IMR-90 (cell line): ENCODE data around the gene SORD. TPM values are rescaled to one million over a fixed set of nuclear protein-coding genes. Genes with fewer than 3 reads are reported as not detected.

Source experiments
- ATAC-seq: fragments of 200-7000 bp; cut with Tn5 transposase; 2 replicates; pipeline ENCODE4 v1.9.1; 2020; ENCODE audit warnings: low read depth, mild to moderate bottlenecking, moderate library complexity
- BruUV-seq: library from RNA; stranded (reverse); fragments of 400-500 nt; replicated peaks from 2 replicates; lab custom pipeline; 2021; lab: Mats Ljungman, UMichigan
- CTCF ChIA-PET: fragments of 300-600 bp; formaldehyde crosslinking; extraction: SDS; loops from one replicate; lab custom pipeline; 2021; ENCODE audit warnings: antibody characterized with exemption; lab: Yijun Ruan, JAX
- POLR2A ChIA-PET: fragments of 300-600 bp; sonication (Branson Sonifier 250); formaldehyde crosslinking; loops from one replicate; lab custom pipeline; 2022; ENCODE audit warnings: antibody characterized with exemption; ENCODE audit not compliant: unreplicated experiment; lab: Charles Lee
- DNase-seq: peaks from one replicate; pipeline ENCODE4 v3.0.0; 2013
- H2AFZ ChIP-seq: replicated peaks from 2 replicates; pipeline ENCODE3; 2013; ENCODE audit warnings: low read length, mild to moderate bottlenecking; ENCODE audit not compliant: poor library complexity
- H2AK5ac ChIP-seq: 2 replicates; pipeline ENCODE4 v1.6.1; 2013; ENCODE audit warnings: low read depth, low read length, inconsistent platforms
- H2AK9ac ChIP-seq: replicated peaks from 2 replicates; pipeline ENCODE3; 2013; ENCODE audit warnings: mild to moderate bottlenecking, low read depth, low read length, moderate library complexity; ENCODE audit not compliant: poor library complexity
- H2BK120ac ChIP-seq: 2 replicates; pipeline ENCODE4 v1.6.1; 2013; ENCODE audit warnings: low read depth, low read length, inconsistent platforms
- H2BK15ac ChIP-seq: 3 replicates; pipeline ENCODE4 v1.6.1; 2013; ENCODE audit warnings: low read depth, low read length, inconsistent platforms
- H2BK20ac ChIP-seq: 2 replicates; pipeline ENCODE4 v1.6.1; 2013; ENCODE audit warnings: low read depth, mild to moderate bottlenecking, inconsistent platforms, low read length, moderate library complexity
- H2BK5ac ChIP-seq: 2 replicates; pipeline ENCODE4 v1.6.1; 2013; ENCODE audit warnings: mild to moderate bottlenecking, low read depth, low read length, inconsistent platforms; ENCODE audit not compliant: poor library complexity, severe bottlenecking
- H3K14ac ChIP-seq: replicated peaks from 2 replicates; pipeline ENCODE4 v1.6.1; 2013; ENCODE audit warnings: low read depth, low read length, inconsistent platforms
- H3K18ac ChIP-seq: 2 replicates; pipeline ENCODE4 v1.6.1; 2013; ENCODE audit warnings: low read depth, low read length, control low read depth
- H3K23ac ChIP-seq: 2 replicates; pipeline ENCODE4 v1.6.1; 2013; ENCODE audit warnings: low read depth, low read length, inconsistent platforms
- H3K27ac ChIP-seq: 2 replicates; pipeline ENCODE4 v1.5.1; 2013; ENCODE audit warnings: mild to moderate bottlenecking, control low read depth, low read length; ENCODE audit not compliant: insufficient read depth
- H3K27me3 ChIP-seq: 2 replicates; pipeline ENCODE4 v1.6.1; 2013; ENCODE audit warnings: low read length; ENCODE audit not compliant: control insufficient read depth, insufficient read depth
- H3K36me3 ChIP-seq: 2 replicates; pipeline ENCODE4 v1.6.1; 2013; ENCODE audit warnings: low read length, mixed read lengths; ENCODE audit not compliant: control insufficient read depth, insufficient read depth
- H3K4ac ChIP-seq: 2 replicates; pipeline ENCODE4 v1.6.1; 2013; ENCODE audit warnings: low read depth, low read length, inconsistent platforms
- H3K4me1 ChIP-seq: 2 replicates; pipeline ENCODE4 v1.6.1; 2013; ENCODE audit warnings: low read length, mixed read lengths; ENCODE audit not compliant: control insufficient read depth, insufficient read depth
- H3K4me2 ChIP-seq: 2 replicates; pipeline ENCODE4 v1.6.1; 2013; ENCODE audit warnings: low read depth, mild to moderate bottlenecking, control low read depth, low read length, moderate library complexity
- H3K4me3 ChIP-seq: 2 replicates; pipeline ENCODE4 v1.5.1; 2013; ENCODE audit warnings: low read depth, mild to moderate bottlenecking, control low read depth, low read length, moderate library complexity; ENCODE audit not compliant: insufficient read depth
- H3K56ac ChIP-seq: 2 replicates; pipeline ENCODE4 v1.6.1; 2013; ENCODE audit warnings: low read length, inconsistent platforms; ENCODE audit not compliant: insufficient read depth; ENCODE audit errors: extremely low read depth
- H3K79me1 ChIP-seq, 2 experiments: 2 replicates each; pipeline ENCODE4 v1.6.1; 2013; ENCODE audit warnings: low read length in 2 of 2, inconsistent platforms in 1 of 2, low read depth in 1 of 2
- H3K9ac ChIP-seq: 2 replicates; pipeline ENCODE4 v1.6.1; 2013; ENCODE audit warnings: low read depth, low read length, control low read depth
- H3K9me1 ChIP-seq: 2 replicates; pipeline ENCODE4 v1.6.1; 2013; ENCODE audit warnings: low read length, inconsistent platforms; ENCODE audit not compliant: insufficient read depth
- H3K9me3 ChIP-seq: 2 replicates; pipeline ENCODE4 v1.6.1; 2013; ENCODE audit warnings: low read length; ENCODE audit not compliant: control insufficient read depth, insufficient read depth
- H4K20me1 ChIP-seq: 2 replicates; pipeline ENCODE4 v1.6.1; 2013; ENCODE audit warnings: low read length, inconsistent platforms; ENCODE audit not compliant: insufficient read depth
- H4K5ac ChIP-seq: 2 replicates; pipeline ENCODE4 v1.6.1; 2013; ENCODE audit warnings: mild to moderate bottlenecking, low read depth, low read length, control low read depth
- H4K8ac ChIP-seq, 2 experiments: 2 replicates each; pipeline ENCODE4 v1.6.1; 2013; ENCODE audit warnings: low read depth in 2 of 2, low read length in 2 of 2, control low read depth in 1 of 2, inconsistent platforms in 1 of 2
- H4K91ac ChIP-seq: 2 replicates; pipeline ENCODE4 v1.6.1; 2013; ENCODE audit warnings: low read depth, low read length, inconsistent platforms; ENCODE audit not compliant: insufficient read depth
- BHLHE40 ChIP-seq: fragments of 150-350 bp; IDR thresholded peaks from 2 replicates; pipeline ENCODE4 v1.6.1; 2016; ENCODE audit warnings: mild to moderate bottlenecking, low read depth, low read length
- FOS ChIP-seq: fragments of 150-350 bp; IDR thresholded peaks from 2 replicates; pipeline ENCODE4 v1.6.1; 2016; ENCODE audit warnings: low read depth, low read length
- MAFK ChIP-seq: IDR thresholded peaks from 2 replicates; pipeline ENCODE4 v1.6.1; 2012; ENCODE audit warnings: low read depth, low read length, improper control_type of control experiment
- POLR2A ChIP-seq: IDR thresholded peaks from 2 replicates; pipeline ENCODE4 v1.6.1; 2012; ENCODE audit warnings: mild to moderate bottlenecking, low read depth, low read length
- RAD21 ChIP-seq: IDR thresholded peaks from 2 replicates; pipeline ENCODE4 v1.6.1; 2012; ENCODE audit warnings: low read length, improper control_type of control experiment
- RFX5 ChIP-seq: IDR thresholded peaks from 2 replicates; pipeline ENCODE4 v1.8.0; 2012; ENCODE audit warnings: low read depth, mild to moderate bottlenecking, low read length, moderate library complexity
- SMC3 ChIP-seq: fragments of 150-350 bp; IDR thresholded peaks from 2 replicates; pipeline ENCODE4 v1.6.1; 2016; ENCODE audit warnings: low read depth, mild to moderate bottlenecking, antibody characterized with exemption, low read length, moderate library complexity
- USF2 ChIP-seq: fragments of 150-350 bp; IDR thresholded peaks from 2 replicates; pipeline ENCODE4 v1.6.1; 2017; ENCODE audit warnings: mild to moderate bottlenecking, antibody characterized with exemption, low read length, low read depth
- WGBS, 2 experiments: methylation state at CpG; one replicate each; pipeline versions ENCODE4 v1.1.5 to v1.1.7; 2013; ENCODE audit warnings: missing lambda C conversion rate in 2 of 2; ENCODE audit not compliant: insufficient read length in 1 of 2; ENCODE audit errors: extremely low coverage in 2 of 2; 5-methylcytosine and 5-hydroxymethylcytosine counted together
- dilution Hi-C: fragments of 300-500 bp; cut with HindIII; formaldehyde crosslinking; loops from one replicate; pipeline ENCODE4 v1.14.3; 2018; ENCODE audit warnings: low sequenced_read_pairs; ENCODE audit not compliant: unreplicated experiment
- in situ Hi-C: fragments of 300-500 bp; cut with MboI; formaldehyde crosslinking; loops from 3 replicates; pipeline ENCODE4 v1.14.3; 2019; ENCODE audit warnings: low sequenced_read_pairs, inconsistent platforms, mixed read lengths
- intact Hi-C: fragments of 100-400 bp; cut with micrococcal nuclease; formaldehyde crosslinking; loops from 2 replicates; pipeline ENCODE4 v1.10.0; 2022
- polyA plus RNA-seq, 3 experiments: library from polyadenylated mRNA; depleted of rRNA; stranded (reverse); fragments of >200 nt; gene quantifications; 2 replicates each; pipeline ENCODE4 v1.2.3, GENCODE V29; 2012; ENCODE audit warnings: low replicate concordance in 1 of 3
- total RNA-seq: library from RNA; depleted of rRNA; stranded (reverse); fragments of >200 nt; gene quantifications from 2 replicates; pipeline ENCODE4 v1.2.3, GENCODE V29; 2012
- TF ChIP-seq, protein P1 (sequence below): conservative IDR thresholded peaks from 2 replicates; pipeline ENCODE4 v1.5.1; 2012; ENCODE audit warnings: mild to moderate bottlenecking, low read depth, low read length, improper control_type of control experiment

SORD gene
- total and polyA plus RNA-seq, 2 of the 4 experiments (the other 2 are of a cell fraction), result 27.6 to 34.2 TPM

GRCh38 chr15:45030743-45031142 lies 7.7 kb downstream of the SORD start:
- dilution Hi-C loops (no loop called here), in situ Hi-C loops (no loop called here), intact Hi-C loops (no loop called here)
- H4K91ac ChIP-seq, result no peak overlapping the region
- ATAC-seq (no peak), DNase-seq (no peak)
- H3K9me3 ChIP-seq, result no peaks in the 10 kb centered on the region
- H4K20me1 ChIP-seq, result peaks cover 4% of the 10 kb centered on the region; the same call in 1 of the 2 replicates
- no peak overlapping the region for H3K4ac ChIP-seq
- H2BK5ac ChIP-seq, result no peak overlapping the region
- no peak overlapping the region for H3K14ac ChIP-seq
- no peak for TF ChIP-seq USF2
- no peak for TF ChIP-seq FOS
- no peak for TF ChIP-seq RFX5
- no peak for TF ChIP-seq SMC3
- TF ChIP-seq MAFK, result no peak
- TF ChIP-seq, protein P1, sequence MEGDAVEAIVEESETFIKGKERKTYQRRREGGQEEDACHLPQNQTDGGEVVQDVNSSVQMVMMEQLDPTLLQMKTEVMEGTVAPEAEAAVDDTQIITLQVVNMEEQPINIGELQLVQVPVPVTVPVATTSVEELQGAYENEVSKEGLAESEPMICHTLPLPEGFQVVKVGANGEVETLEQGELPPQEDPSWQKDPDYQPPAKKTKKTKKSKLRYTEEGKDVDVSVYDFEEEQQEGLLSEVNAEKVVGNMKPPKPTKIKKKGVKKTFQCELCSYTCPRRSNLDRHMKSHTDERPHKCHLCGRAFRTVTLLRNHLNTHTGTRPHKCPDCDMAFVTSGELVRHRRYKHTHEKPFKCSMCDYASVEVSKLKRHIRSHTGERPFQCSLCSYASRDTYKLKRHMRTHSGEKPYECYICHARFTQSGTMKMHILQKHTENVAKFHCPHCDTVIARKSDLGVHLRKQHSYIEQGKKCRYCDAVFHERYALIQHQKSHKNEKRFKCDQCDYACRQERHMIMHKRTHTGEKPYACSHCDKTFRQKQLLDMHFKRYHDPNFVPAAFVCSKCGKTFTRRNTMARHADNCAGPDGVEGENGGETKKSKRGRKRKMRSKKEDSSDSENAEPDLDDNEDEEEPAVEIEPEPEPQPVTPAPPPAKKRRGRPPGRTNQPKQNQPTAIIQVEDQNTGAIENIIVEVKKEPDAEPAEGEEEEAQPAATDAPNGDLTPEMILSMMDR, result no peak
- no peak for TF ChIP-seq BHLHE40
- TF ChIP-seq POLR2A, result no peak
- TF ChIP-seq RAD21, result no peak
- no peak overlapping the region for H2BK120ac ChIP-seq
- no peak overlapping the region for H2AFZ ChIP-seq
- no peak overlapping the region for H3K4me3 ChIP-seq
- H4K5ac ChIP-seq, result no peak overlapping the region
- H3K27ac ChIP-seq, result no peak overlapping the region
- ChIA-PET CTCF (interaction anchor here (0.5 to 0.6 kb wide), 2 partner anchors 731 to 758 kb away, joined by 4 read pairs; no protein-coding TSS in a partner anchor), POLR2A (no interaction called here)
- H3K9me1 ChIP-seq, result no peaks in the 10 kb centered on the region
- no peaks in the 10 kb centered on the region for H3K27me3 ChIP-seq
- H3K23ac ChIP-seq, result no peak overlapping the region
- no peak overlapping the region for H2BK20ac ChIP-seq
- H3K56ac ChIP-seq, result no peak overlapping the region
- no peak overlapping the region for H2AK9ac ChIP-seq
- WGBS, 2 experiments, result no CpG with 5 or more reads among the region's 3 CpGs
- H3K18ac ChIP-seq, result no peak overlapping the region
- BruUV-seq, result no TSS peak
- no peak overlapping the region for H2BK15ac ChIP-seq
- H3K4me2 ChIP-seq, result no peak overlapping the region
- H2AK5ac ChIP-seq, result no peak overlapping the region
- H3K36me3 ChIP-seq, result peaks cover 7% of the 10 kb centered on the region
- no peak overlapping the region for H4K8ac ChIP-seq
- no peaks in the 10 kb centered on the region for H3K79me1 ChIP-seq
- H3K4me1 ChIP-seq, result no peaks in the 10 kb centered on the region
- H3K9ac ChIP-seq, result no peak overlapping the region
